ENCODE results near the gene HMG20A. TPM values are rescaled to one million over a fixed set of nuclear protein-coding genes. Genes with fewer than 3 reads are reported as not detected.

HMG20A gene
- total and polyA plus RNA-seq, 7 donors = 9.7 to 38.3 (median 29.3) TPM

DNA sequence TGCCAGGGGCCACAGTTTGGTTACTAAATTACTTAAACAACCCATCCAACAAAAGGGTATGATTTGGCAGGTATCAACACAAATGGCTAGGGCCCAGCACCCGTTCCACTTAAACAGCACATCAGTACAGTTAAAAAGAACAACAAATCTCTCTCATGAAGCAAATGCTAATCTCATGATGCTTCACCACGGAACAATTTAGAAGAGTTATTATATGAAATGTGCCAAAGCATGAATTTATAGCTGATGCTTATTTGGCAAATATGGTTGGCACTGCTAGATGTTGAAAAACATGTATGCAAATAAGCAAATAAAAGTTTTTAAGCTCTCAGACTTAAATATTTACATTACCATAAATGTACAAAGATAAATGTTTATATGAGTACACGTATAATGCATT lies 3.1 kb upstream of the HMG20A start:
- TF ChIP-seq, protein P1, sequence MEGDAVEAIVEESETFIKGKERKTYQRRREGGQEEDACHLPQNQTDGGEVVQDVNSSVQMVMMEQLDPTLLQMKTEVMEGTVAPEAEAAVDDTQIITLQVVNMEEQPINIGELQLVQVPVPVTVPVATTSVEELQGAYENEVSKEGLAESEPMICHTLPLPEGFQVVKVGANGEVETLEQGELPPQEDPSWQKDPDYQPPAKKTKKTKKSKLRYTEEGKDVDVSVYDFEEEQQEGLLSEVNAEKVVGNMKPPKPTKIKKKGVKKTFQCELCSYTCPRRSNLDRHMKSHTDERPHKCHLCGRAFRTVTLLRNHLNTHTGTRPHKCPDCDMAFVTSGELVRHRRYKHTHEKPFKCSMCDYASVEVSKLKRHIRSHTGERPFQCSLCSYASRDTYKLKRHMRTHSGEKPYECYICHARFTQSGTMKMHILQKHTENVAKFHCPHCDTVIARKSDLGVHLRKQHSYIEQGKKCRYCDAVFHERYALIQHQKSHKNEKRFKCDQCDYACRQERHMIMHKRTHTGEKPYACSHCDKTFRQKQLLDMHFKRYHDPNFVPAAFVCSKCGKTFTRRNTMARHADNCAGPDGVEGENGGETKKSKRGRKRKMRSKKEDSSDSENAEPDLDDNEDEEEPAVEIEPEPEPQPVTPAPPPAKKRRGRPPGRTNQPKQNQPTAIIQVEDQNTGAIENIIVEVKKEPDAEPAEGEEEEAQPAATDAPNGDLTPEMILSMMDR (IDR thresholded peaks at IDR 0.05) = no peak
- H3K4me1 ChIP-seq = peaks cover 43% of the 10 kb centered on the region
- peak overlapping the region; percentile 96 for H3K27ac ChIP-seq
- intact Hi-C loops (cut with DNase I) = loop anchor here in 1 of 2 donors (10.0 kb wide), 1 partner anchor 293 kb away; no protein-coding TSS in a partner anchor
- no peaks in the 10 kb centered on the region for H3K36me3 ChIP-seq (ENCODE audit: insufficient read depth in 1 of 2, low read depth in 1 of 2)
- 44 to 57% (median 47%) methylated on average over 3 of the region's 3 CpGs for WGBS, 3 donors
- no peaks in the 10 kb centered on the region for H3K27me3 ChIP-seq (ENCODE audit: insufficient read depth in 3 of 3, low read length in 2 of 3)
- no peak for ATAC-seq
- H3K9me3 ChIP-seq = no peaks in the 10 kb centered on the region
- peak overlapping the region; percentile 91 for H3K4me3 ChIP-seq
- no peak for DNase-seq

GRCh38 chr15:77418391-77418965 lies 2.2 kb upstream of the HMG20A start:
- intact Hi-C loops (cut with DNase I) = loop anchor here in 1 of 2 donors (10.0 kb wide), 1 partner anchor 294 kb away; no protein-coding TSS in a partner anchor
- WGBS, 3 donors = 31 to 42% (median 36%) methylated on average over 8 of the region's 8 CpGs
- no peak for ATAC-seq

GRCh38 chr15:77418966-77419835 lies 1.5 kb upstream of the HMG20A start:
- WGBS, 3 donors = 1 to 2% (median 1%) methylated on average over 33 to 70 of the region's 72 CpGs
- peak; percentile 54 to 73 for DNase-seq
- H3K27ac ChIP-seq = peak overlapping the region; percentile 96
- H3K9me3 ChIP-seq = no peaks in the 10 kb centered on the region
- peaks cover 51% of the 10 kb centered on the region for H3K4me1 ChIP-seq
- peak; percentile 2 to 34 (median 11) for ATAC-seq
- H3K4me3 ChIP-seq = peak overlapping the region; percentile 91
- H3K36me3 ChIP-seq (ENCODE audit: insufficient read depth in 1 of 2, low read depth in 1 of 2) = no peaks in the 10 kb centered on the region
- H3K27me3 ChIP-seq (ENCODE audit: insufficient read depth in 3 of 3, low read length in 2 of 3) = no peaks in the 10 kb centered on the region
- intact Hi-C loops (cut with DNase I) = loop anchor here in 1 of 2 donors (10.0 kb wide), 1 partner anchor 294 kb away; no protein-coding TSS in a partner anchor
- TF ChIP-seq, protein P1 (IDR thresholded peaks at IDR 0.05) = peak; percentile 32

More at GRCh38 chr15:77418391-77418965, 2.2 kb upstream of the HMG20A start:
- Histone ChIP-seq H3K36me3 (ENCODE audit: insufficient read depth in 1 of 2, low read depth in 1 of 2) (no peaks in the 10 kb centered on the region), H3K4me3 (peak overlapping the region; percentile 91), H3K27me3 (ENCODE audit: insufficient read depth in 3 of 3, low read length in 2 of 3) (no peaks in the 10 kb centered on the region), H3K27ac (peak overlapping the region; percentile 96), H3K4me1 (peaks cover 44% of the 10 kb centered on the region), H3K9me3 (no peaks in the 10 kb centered on the region)
- TF ChIP-seq, protein P1 (IDR thresholded peaks at IDR 0.05) = no peak
- DNase-seq = no peak

- Histone ChIP-seq H3K27ac (peak within 1 kb of the TSS; percentile 97), H3K4me3 (peak within 1 kb of the TSS; percentile 91), H3K36me3 (ENCODE audit: insufficient read depth in 1 of 2, low read depth in 1 of 2) (no peaks in the 10 kb centered on the region), H3K9me3 (no peaks in the 10 kb centered on the region), H3K4me1 (peaks cover 58% of the 10 kb centered on the region), H3K27me3 (ENCODE audit: insufficient read depth in 3 of 3, low read length in 2 of 3) (no peaks in the 10 kb centered on the region)
- intact Hi-C loops (cut with DNase I) = loop anchor here (1.0 to 10.0 kb wide), 4 partner anchors 62 to 295 kb away; no protein-coding TSS in a partner anchor
- TF ChIP-seq, protein P1 (IDR thresholded peaks at IDR 0.05) = no peak
- ATAC-seq (peak; percentile 96 to 99 (median 98)), DNase-seq (peak; percentile 100)
- WGBS, 3 donors = 1% methylated on average over 47 to 92 of the region's 92 CpGs
Measured at GRCh38 chr15:77419836-77420609, 665 bp upstream of the HMG20A start, which contains the start of gene PEAK1. PEAK1 (minus strand) TSS chr15:77420104; CDS start chr15:77181926, 238,178 bp downstream.

Measured in psoas muscle (tissue), 8 donors.